SK-N-SH treated with all-trans-retinoic acid at 6 μM for 48 hours (cell line): ENCODE data around the gene MOV10.
"Not testable (repeated sequence)": the region's sequence is repeated elsewhere in the genome, so short reads cannot be mapped to it uniquely, and the experiment has no call there.

Experiments used
- ATAC-seq: fragments of 200-7000 bp; cut with Tn5 transposase; 3 replicates; pipeline ENCODE4 v1.9.1; 2020; ENCODE audit warnings: mild to moderate bottlenecking, moderate library complexity
- ARNTL ChIP-seq: fragments of 450-650 bp; formaldehyde crosslinking; IDR thresholded peaks from 2 replicates; pipeline ENCODE4 v1.5.0; 2020; ENCODE audit warnings: low read depth, mild to moderate bottlenecking, moderate library complexity, borderline replicate concordance
- BACH2 ChIP-seq: fragments of 250-450 bp; sonication (Bioruptor Pico); IDR thresholded peaks from 2 replicates; pipeline ENCODE4 v1.9.0; 2021; ENCODE audit warnings: mild to moderate bottlenecking, borderline replicate concordance
- CREB5 ChIP-seq: fragments of 250-450 bp; sonication (Bioruptor Pico); IDR thresholded peaks from 2 replicates; pipeline ENCODE4 v1.5.1; 2020; ENCODE audit warnings: low read depth, mild to moderate bottlenecking, moderate library complexity
- CSDC2 ChIP-seq: fragments of 250-450 bp; sonication (Bioruptor Pico); IDR thresholded peaks from 2 replicates; pipeline ENCODE4 v1.5.0; 2020; ENCODE audit warnings: mild to moderate bottlenecking, moderate library complexity
- CSRNP3 ChIP-seq: fragments of 250-450 bp; sonication (Bioruptor Pico); IDR thresholded peaks from 2 replicates; pipeline ENCODE4 v1.5.1; 2021; ENCODE audit warnings: mild to moderate bottlenecking, moderate library complexity
- ESRRG ChIP-seq: fragments of 250-450 bp; sonication (Bioruptor Pico); IDR thresholded peaks from 2 replicates; pipeline ENCODE4 v1.6.1; 2021; ENCODE audit warnings: mild to moderate bottlenecking
- ISL1 ChIP-seq: fragments of 250-450 bp; sonication (Bioruptor Pico); IDR thresholded peaks from 2 replicates; pipeline ENCODE4 v2.1.2; 2022; ENCODE audit warnings: mild to moderate bottlenecking, moderate library complexity
- OSR1 ChIP-seq: fragments of 250-450 bp; sonication (Bioruptor Pico); IDR thresholded peaks from 2 replicates; pipeline ENCODE4 v1.8.0; 2022; ENCODE audit warnings: moderate library complexity, mild to moderate bottlenecking, inconsistent platforms
- PATZ1 ChIP-seq: fragments of 250-450 bp; sonication (Bioruptor Pico); IDR thresholded peaks from 2 replicates; pipeline ENCODE4 v1.8.0; 2020; ENCODE audit warnings: mild to moderate bottlenecking, moderate library complexity, borderline replicate concordance
- RARB ChIP-seq: fragments of 250-450 bp; sonication (Bioruptor Pico); IDR thresholded peaks from 2 replicates; pipeline ENCODE4 v1.8.0; 2021; ENCODE audit warnings: mild to moderate bottlenecking, moderate library complexity
- SNAI2 ChIP-seq: fragments of 250-450 bp; sonication (Bioruptor Pico); IDR thresholded peaks from 2 replicates; pipeline ENCODE4 v1.5.0; 2020; ENCODE audit warnings: mild to moderate bottlenecking, moderate library complexity
- TCF4 ChIP-seq: fragments of 250-450 bp; sonication (Bioruptor Pico); IDR thresholded peaks from 2 replicates; pipeline ENCODE4 v1.8.0; 2021; ENCODE audit warnings: mild to moderate bottlenecking, moderate library complexity, borderline replicate concordance
- TOX ChIP-seq: fragments of 250-450 bp; sonication (Bioruptor Pico); IDR thresholded peaks from 2 replicates; pipeline ENCODE4 v1.8.0; 2021; ENCODE audit warnings: mild to moderate bottlenecking, moderate library complexity, borderline replicate concordance
- TSHZ2 ChIP-seq: fragments of 250-450 bp; sonication (Bioruptor Pico); IDR thresholded peaks from 2 replicates; pipeline ENCODE4 v1.5.0; 2020; ENCODE audit warnings: mild to moderate bottlenecking, moderate library complexity
- ZC3H10 ChIP-seq: fragments of 250-450 bp; sonication (Bioruptor Pico); IDR thresholded peaks from 2 replicates; pipeline ENCODE4 v1.5.1; 2021; ENCODE audit warnings: mild to moderate bottlenecking, moderate library complexity
- ZFP3 ChIP-seq: fragments of 250-450 bp; sonication (Bioruptor Pico); IDR thresholded peaks from 2 replicates; pipeline ENCODE4 v1.5.0; 2020; ENCODE audit warnings: mild to moderate bottlenecking, moderate library complexity
- ZFP30 ChIP-seq: fragments of 450-650 bp; formaldehyde crosslinking; IDR thresholded peaks from 2 replicates; pipeline ENCODE4 v1.5.0; 2022; ENCODE audit warnings: mild to moderate bottlenecking, moderate library complexity
- ZNF565 ChIP-seq: fragments of 450-650 bp; formaldehyde crosslinking; conservative IDR thresholded peaks from 2 replicates; pipeline ENCODE4 v1.5.0; 2020; ENCODE audit warnings: low read depth, mild to moderate bottlenecking, moderate library complexity
- ZNF70 ChIP-seq: fragments of 450-650 bp; formaldehyde crosslinking; IDR thresholded peaks from 2 replicates; pipeline ENCODE4 v1.5.0; 2020; ENCODE audit warnings: mild to moderate bottlenecking, moderate library complexity

MOV10 gene

GRCh38 chr1:112727716-112728115 lies 53.3 kb downstream of the MOV10 start:
- peak; percentile 66 for ATAC-seq
- no peak for TF ChIP-seq ZFP3
- TF ChIP-seq ARNTL (CRISPR knock-in tag): no peak
- no peak for TF ChIP-seq ZC3H10 (CRISPR knock-in tag)
- no peak for TF ChIP-seq RARB
- TF ChIP-seq TOX (CRISPR knock-in tag): no peak
- no peak for TF ChIP-seq ZNF70 (CRISPR knock-in tag)
- TF ChIP-seq CREB5 (CRISPR knock-in tag): no peak
- TF ChIP-seq PATZ1 (CRISPR knock-in tag): no peak
- no peak for TF ChIP-seq ZFP30 (CRISPR knock-in tag)
- TF ChIP-seq ZNF565 (CRISPR knock-in tag): no peak
- TF ChIP-seq OSR1: no peak
- no peak for TF ChIP-seq ESRRG (CRISPR knock-in tag)
- no peak for TF ChIP-seq ISL1 (CRISPR knock-in tag)
- TF ChIP-seq TCF4 (CRISPR knock-in tag): no peak
- TF ChIP-seq BACH2 (CRISPR knock-in tag): no peak
- TF ChIP-seq SNAI2 (CRISPR knock-in tag): no peak
- TF ChIP-seq CSRNP3 (CRISPR knock-in tag): no peak
- TF ChIP-seq CSDC2 (CRISPR knock-in tag): no peak

GRCh38 chr1:112728306-112728971 lies 54.0 kb downstream of the MOV10 start:
- not testable (repeated sequence) for ATAC-seq

- ATAC-seq: not testable (repeated sequence)
These were observed 54.6 kb downstream of the MOV10 start for GRCh38 chr1:112729011-112729410.

- TF ChIP-seq ZFP30 (CRISPR knock-in tag) (no peak), CSRNP3 (CRISPR knock-in tag) (no peak), PATZ1 (CRISPR knock-in tag) (no peak), ZNF565 (CRISPR knock-in tag) (no peak), ZNF70 (CRISPR knock-in tag) (no peak), TSHZ2 (CRISPR knock-in tag) (no peak), ZFP3 (no peak)
- TF ChIP-seq, all 23 proteins: peak for 0
- no peak for ATAC-seq
These were observed 55.5 kb downstream of the MOV10 start for GRCh38 chr1:112729909-112730308.
